Activated CD8-positive, alpha-beta memory T cell treated with anti-CD3 and anti-CD28 coated beads, Interleukin-2, amount 50 U/mL, for 48 hours (primary cell): Measurements from ENCODE around the gene GPT2.
"Not testable (repeated sequence)": the region's sequence is repeated elsewhere in the genome, so short reads cannot be mapped to it uniquely, and the experiment has no call there.

Source experiments
- DNase-seq: peaks from one replicate; pipeline ENCODE4 v3.0.0-alpha.2; 2020

Gene GPT2

GRCh38 chr16:46866286-46866685 is 17.9 kb upstream of the GPT2 start:
- no peak for DNase-seq

- not testable (repeated sequence) for DNase-seq
Observed at GRCh38 chr16:46867486-46867885, 16.7 kb upstream of the GPT2 start.

- DNase-seq, result not testable (repeated sequence)
Observed at GRCh38 chr16:46868891-46869290, 15.3 kb upstream of the GPT2 start.

DNA sequence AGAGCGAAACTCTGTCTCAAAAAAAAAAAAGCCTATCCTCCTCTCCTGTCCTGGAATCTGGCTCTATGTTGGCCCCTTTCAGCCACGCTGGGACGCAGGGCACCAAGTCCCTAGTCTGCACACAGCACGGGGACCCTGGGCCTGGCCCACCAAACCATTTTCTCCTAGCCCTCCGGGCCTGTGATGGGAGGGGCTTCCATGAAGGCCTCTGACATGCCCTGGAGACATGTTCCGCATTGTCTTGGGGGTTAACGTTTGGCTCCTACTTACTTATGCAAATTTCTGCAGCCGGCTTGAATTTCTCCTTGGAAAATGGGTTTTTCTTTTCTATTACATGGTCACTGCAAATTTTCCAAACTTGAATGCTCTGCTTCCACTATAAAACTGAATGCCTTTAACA is 12.6 kb upstream of the GPT2 start:
- no peak for DNase-seq

GRCh38 chr16:46873201-46873600 is 11.0 kb upstream of the GPT2 start:
- DNase-seq, result no peak

DNA sequence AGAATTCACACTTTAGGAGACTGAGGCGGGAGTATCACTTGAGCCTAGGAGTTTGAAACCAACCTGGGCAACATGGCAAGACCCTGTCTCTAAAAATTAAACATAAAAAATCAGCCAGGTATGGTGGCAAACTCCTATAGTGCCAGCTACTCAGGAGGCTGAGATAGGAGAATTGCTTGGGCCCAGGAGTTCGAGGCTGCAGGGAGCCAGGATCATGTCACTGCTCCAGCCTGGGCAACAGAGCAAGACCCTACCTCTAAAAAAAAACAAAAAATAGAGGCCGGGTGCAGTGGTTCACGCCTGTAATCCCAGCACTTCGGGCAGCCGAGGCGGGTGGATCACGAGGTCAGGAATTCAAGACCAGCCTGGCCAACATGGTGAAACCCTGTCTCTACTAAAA is 8.9 kb upstream of the GPT2 start:
- DNase-seq, result no peak

GRCh38 chr16:46882304-46882939 is 1.7 kb upstream of the GPT2 start:
- no peak for DNase-seq

GRCh38 chr16:46882940-46883307 is 1.2 kb upstream of the GPT2 start:
- DNase-seq, result no peak

DNA sequence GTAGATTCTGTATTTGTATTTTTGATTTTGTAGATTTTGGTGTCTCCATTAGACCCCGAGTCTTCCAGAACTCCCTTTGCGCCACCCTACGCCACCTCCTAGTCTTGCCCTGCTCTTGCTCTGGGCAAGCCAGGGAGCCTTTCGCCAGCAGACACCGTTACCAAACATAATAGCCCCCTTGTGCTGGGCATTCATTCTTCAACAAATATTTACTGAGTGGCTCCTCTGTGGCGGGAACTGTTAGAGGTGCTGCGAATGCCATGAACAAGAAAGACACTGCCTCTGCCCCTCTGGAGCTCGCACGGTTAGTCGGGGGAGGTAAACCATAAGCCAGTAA is 841 bp upstream of the GPT2 start:
- peak; percentile 59 for DNase-seq

DNA sequence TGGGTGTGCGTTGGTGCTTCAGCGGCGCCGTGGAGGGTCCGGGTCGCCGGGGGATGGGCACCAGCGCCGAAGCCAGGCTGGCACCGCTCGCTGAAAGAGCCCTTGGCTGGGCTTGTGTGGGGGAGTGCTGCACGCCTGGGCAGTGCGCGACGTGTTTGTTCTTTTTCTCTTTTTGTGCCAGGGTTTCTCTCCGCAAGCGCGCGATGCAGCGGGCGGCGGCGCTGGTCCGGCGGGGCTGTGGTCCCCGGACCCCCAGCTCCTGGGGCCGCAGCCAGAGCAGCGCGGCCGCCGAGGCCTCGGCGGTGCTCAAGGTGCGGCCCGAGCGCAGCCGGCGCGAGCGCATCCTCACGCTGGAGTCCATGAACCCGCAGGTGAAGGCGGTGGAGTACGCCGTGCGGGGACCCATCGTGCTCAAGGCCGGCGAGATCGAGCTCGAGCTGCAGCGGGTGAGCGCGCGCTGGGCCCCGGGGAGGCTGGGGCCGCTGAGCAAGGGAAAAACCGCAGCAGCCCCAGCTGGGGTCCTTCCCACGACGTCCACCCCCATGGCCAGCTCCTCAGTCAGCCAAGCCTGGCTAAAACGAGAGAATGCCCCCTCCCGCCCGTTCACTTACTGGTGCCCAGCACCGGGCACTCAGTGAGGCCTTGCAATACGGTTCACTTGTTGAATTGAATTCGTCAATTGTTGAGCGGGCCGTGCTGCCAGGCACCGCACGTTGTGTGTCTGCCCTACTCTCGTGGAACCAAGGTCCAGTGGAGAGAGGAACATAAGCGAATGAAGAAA is 541 bp downstream of the GPT2 start:
- DNase-seq, result peak; percentile 65

DNA sequence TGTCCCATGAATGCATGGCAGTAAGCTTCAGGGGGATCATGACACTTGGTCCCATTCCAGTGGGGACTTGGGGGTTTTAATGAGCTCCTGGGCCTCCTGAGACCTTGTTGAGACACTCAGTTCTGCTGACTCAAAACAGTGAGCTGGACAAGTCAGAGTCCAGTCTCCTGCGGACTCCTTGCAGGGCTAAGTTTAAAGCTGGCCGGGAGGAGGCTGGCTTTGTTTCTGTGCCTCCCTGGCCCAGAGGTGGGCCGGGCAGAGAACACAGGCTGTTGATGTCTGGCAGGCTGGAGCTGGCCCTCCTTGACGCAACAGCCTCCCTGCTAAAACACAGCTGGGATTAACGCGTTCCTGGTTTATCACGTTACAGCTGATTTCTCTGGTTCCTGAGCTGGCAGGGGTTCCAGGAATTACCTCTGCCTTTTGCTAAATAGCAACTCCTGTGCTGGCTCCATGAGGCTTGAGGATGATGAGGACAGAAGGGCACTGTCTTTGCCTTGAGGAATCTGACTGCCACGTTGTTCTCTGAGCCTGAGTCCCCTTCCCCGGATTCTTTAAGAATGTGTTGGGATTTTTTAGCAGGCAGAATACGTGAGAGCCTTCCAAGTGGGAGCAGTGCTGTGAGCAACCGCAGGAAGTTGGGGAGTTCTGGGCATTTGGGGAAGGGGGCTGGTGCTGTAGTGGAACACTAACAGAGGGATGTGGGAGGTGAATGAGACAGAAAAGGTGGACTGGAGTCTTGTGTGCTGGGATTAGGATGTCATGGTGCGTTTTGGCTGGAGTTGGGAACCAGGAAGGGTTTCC is 2.0 kb downstream of the GPT2 start:
- no peak for DNase-seq

DNA sequence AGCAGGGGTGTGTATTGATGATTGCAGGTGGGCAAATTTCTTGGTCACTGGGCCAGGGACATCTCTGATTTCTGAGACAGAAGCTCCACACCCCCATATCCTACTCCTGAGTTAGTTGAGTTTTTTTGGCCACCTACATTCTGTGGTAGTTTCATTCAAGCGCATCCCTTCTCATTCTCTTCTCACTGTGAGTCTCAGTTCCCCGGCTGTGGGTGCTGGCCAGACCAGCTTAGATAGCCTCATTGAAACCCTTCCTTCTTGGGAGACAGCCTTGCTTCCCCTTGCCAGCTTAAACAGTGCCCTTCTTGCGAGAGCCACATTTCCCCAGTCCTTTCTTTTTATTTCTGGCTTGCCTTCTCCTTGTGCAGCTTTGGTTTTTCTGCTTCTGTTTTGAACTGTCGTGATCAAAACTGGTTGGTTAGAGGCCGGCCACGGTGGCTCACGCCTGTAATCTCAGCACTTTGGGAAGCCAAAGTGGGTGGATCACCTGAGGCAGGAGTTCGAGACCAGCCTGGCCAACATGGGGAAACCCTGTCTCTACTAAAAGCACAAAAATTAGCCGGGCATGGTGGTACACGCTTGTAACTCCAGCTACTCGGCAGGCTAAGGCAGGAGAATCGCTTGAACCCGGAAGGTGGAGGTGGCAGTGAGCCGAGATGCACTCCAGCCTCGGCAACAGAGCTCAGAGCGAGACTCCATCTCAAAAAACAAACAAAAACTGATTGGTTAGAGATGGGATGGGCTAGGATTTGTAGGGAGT is 2.8 kb downstream of the GPT2 start:
- no peak for DNase-seq

DNA sequence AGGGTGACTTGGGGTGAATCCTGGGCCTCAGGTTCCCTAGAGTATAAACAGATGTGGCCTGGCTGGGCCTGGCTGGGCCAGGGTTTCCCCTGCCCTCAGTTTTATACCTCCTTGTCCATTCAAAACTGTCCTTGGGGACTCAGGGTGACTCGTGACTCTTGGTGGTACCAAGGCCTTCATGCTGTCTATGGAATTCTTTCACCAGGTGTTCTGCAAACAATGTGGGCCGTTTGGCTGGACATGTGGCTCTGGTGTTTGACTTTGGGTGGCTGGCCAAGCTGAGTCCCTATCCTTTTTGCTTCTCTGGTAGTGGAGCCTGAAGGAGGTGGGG is 3.3 kb downstream of the GPT2 start:
- no peak for DNase-seq

GRCh38 chr16:46889245-46889941 is 5.2 kb downstream of the GPT2 start:
- DNase-seq, result no peak

GRCh38 chr16:46889942-46890300 is 5.8 kb downstream of the GPT2 start:
- DNase-seq, result no peak

DNA sequence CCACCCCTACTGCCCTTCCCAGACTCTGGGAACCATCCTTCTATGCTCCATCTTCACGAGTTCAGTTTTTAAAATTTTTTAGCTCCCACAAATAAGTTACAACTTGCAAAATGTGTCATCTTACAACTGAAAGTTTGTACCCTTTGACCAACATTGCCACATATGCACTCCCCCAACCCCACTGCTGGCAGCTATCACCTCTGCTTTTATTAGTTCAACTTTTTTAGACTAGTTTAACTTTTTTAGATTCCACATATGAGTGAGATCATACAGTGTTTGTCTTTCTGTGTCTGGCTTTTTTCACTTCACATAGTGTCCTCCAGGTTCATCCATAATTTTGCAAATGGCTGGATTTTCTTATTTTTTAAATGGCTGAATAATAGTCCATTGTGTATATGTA is 7.7 kb downstream of the GPT2 start:
- no peak for DNase-seq

DNA sequence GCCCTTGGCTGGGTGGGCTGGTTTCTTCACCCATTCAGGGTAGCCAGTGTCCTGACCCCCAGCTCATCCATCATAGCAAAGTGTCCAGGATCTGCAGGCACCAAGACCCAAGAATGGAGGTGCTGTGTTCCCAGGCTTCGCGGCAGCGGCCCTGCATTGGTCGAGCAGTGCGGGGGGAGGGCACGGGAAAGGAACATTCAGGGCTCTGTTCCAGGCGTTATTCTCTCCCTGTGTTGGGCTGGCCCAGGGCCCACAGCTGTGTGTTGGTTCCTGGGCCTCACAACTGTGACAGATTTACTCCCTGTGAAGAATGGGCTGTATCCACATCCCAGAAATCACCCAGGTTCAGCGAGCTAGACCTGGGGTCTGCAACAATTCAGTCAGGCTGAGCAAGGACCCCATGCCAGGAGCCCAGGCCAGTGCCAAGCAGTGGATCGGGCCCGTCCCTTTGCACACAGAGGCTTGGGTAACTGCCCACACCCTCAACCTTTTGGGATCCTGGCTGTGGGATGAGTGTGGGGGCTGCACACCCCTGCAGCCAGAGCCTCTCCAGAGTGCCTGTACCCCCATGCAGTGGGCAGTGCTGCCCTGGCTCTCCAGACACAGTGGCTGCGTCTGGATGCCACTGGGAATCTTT is 10.0 kb downstream of the GPT2 start:
- no peak for DNase-seq

GRCh38 chr16:46895399-46896313 is 11.5 kb downstream of the GPT2 start:
- DNase-seq, result no peak

DNA sequence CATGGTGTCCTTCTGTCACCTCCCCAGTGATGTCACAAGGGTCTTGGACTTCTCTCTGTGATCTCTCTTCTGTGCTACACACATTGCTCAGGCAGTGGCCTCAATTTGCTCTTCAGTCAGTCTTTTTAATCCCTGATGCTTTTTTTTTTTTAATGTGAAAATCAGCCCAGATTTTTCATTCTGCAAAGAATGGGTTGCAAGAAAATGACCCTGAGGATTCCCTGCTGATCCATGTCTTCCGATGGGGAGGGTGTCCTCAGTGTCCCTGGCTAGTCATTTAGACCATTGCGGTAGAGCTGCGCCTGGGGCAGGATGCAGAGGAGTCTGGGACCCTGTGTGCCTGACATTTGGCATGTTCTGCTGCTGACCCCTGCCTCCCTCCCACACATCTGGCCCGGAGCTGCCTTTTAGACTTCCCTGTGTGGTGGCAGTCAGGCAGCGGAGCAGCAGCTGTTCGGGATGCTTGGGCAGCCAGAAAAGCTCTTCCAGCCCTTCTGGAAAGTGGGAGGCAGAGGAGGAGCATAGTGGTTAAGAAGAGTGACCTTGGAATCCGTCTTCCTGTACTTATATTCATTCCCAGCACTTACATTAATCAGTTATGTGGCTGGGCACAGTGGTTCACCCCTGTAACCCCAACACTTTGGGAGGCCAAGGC is 12.3 kb downstream of the GPT2 start:
- no peak for DNase-seq

DNA sequence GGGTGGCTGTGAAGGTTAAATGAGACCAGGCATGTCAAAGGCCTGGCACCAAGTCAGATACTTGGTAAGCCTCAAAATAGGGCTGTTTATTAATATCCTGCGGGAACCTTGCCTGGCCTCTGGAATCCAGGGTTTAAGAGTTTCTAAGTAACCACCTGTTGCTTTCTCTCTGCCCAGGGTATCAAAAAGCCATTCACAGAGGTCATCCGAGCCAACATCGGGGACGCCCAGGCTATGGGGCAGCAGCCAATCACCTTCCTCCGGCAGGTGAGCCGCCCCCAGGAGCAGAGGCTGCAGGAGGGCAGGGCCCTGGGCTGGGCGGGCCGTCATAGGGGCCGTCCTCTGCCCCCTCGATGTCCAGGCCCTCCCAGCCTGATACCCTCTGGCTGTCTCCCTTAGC is 13.3 kb downstream of the GPT2 start:
- no peak for DNase-seq

- no peak for DNase-seq
Observed at GRCh38 chr16:46898006-46898405, 13.8 kb downstream of the GPT2 start.
